ENCODE results near the gene CASQ2.

The CASQ2 gene

DNA sequence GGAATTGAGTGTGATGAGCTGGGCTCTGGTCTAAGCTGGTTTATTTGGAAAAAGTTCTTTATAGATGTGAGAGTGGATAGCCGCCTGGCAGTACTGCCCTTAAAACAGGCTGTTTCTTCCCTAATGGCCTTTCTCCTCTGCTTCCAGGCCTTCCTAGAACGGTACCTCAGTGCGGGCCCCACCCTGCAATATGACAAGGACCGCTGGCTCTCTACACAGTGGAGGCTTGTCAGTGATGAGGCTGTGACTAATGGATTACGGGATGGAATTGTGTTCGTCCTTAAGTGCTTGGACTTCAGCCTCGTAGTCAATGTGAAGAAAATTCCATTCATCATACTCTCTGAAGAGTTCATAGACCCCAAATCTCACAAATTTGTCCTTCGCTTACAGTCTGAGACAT is 77.5 kb downstream of the CASQ2 start:
- DNase-seq: no peak

DNA sequence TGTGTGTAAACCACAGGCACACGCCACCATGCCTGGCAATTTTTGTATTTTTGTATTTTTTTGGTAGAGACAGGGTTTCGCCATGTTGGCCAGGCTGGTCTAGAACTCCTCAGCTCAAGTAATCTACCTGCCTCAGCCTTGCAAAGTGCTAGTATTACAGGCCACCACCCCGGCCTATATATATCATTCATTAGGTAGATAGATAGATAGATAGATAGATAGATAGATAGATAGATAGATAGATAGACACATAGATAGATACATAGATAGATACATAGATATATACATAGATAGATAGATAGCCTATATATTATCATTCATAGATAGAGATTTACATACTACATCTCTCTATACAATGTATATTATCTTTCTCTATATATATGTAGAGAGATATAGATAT is 80.8 kb downstream of the CASQ2 start:
- DNase-seq: no peak

DNA sequence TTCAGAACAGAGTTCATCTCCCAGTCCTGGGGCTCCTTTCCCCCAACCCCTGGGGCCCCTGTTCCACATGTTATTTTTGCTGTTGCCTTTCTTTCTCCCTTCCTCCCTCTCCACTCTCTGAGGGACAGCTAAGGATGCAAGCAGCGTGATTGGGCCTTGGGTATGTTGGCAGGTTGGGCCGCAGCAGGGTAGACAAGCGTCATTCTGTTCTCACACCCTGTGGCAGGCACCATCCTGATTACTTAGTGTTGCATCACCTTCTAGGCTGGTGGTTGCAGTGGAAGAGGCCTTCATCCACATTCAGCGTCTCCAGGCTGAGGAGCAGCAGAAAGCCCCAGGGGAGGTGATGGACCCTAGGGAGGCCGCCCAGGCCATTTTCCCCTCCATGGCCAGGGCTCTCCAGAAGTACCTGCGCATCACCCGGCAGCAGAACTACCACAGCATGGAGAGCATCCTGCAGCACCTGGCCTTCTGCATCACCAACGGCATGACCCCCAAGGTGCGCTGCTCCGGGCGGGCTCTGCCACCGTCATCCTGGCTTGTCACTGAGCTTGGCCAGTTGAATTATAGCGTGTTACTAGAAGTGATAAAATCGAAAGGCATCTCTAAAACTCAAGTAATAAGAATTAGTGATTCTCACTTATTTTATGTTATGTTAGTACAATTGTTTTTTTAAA is 83.3 kb downstream of the CASQ2 start:
- no peak for DNase-seq

DNA sequence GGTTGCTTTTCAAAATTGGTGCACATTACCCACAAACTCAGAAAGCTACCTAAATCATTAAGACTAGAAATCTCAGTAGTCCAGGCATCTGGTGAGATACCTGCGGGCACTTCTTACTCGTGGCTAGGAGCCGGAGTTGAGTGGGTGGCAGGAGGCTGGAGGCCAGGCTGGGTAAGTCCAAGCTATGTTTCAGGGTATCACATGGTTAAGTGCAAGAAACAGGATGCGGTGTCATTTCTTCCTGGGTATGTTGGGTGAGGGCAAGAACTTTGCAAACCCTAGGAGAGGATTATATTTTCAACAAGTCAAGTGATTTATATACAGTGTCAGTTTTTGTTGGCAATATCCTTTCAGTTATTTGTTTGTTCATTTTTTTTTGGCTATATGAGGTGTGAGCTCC is 85.7 kb downstream of the CASQ2 start:
- DNase-seq: no peak

DNA sequence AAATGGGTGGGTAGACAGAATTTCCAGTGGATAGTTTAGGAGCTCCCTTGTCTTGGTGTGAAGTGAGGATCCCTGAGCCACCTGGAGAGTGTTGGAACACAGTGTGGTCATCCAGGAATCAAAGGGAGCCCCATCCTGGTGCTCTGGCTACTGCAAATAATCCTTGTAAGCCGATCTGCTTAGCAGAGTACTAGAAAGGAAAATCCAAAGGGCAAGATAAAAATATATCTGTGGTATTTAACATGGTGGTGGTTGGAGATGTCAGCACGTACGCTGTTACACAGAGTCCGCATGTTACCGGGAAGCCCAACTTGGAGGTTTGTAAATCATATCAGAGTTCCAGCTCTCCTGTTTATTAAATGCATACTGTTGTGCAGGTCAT is 87.8 kb downstream of the CASQ2 start:
- DNase-seq: no peak

DNA sequence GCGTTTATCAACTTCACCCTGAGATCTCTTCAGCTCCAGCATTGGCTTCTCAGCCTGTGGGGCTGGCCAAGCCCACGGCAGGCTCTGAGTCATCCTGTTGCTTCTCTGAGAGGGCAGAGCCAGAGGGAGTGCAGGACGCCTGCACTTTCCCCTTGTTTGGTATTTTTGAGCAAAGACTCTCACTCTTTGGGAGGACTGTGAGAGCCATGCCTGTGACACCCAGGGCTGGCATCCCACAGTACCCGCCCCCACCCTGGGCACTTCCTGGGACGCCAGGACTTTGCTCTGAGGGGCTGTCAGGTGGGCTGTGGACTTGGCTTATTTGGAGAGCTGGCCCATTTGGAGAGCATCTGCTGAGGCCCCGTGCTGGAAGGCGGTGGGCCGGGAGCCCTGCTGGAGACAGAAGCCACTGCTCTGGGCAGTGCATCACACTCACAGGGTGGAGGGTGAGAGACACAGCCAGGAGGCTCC is 89.3 kb downstream of the CASQ2 start:
- DNase-seq: no peak

DNA sequence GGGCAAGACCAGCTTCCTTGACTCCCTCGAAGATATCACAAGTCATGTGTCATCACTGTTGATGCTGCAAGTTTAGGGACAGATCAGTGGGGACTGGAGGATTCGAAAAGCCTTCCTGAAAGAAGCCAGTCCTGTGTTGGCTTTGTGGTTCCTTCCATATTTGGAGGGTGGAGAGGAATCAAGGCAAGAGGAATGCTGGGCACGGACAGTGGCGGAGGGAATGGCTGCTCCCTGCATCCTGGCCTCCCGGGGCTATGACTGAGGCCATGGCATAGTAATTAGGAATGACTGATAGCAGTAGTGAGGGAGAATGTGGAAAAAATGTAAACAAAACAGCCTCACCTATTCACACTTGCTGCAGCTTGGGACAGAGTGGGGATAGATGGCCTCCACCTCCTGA is 90.4 kb downstream of the CASQ2 start:
- no peak for DNase-seq

DNA sequence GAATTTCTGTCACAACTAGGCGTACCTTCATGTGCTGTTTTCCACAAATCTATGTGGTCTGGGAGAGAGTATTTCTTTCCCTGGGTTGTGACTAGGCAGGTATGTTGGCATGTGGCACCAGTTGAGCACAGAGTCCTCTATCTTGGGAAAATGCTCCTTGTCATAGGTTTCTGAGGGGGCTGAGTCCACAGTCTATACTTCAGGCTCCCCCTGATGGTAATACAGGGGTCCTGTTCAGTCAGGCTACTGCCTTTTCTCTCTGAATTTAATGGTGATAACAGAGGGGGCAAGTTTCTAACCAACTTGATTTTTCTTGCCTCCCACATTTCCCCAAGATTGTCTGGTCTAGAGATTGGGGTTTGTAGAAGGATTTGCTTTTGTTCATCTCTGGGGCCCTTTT is 90.9 kb downstream of the CASQ2 start:
- no peak for DNase-seq

DNA sequence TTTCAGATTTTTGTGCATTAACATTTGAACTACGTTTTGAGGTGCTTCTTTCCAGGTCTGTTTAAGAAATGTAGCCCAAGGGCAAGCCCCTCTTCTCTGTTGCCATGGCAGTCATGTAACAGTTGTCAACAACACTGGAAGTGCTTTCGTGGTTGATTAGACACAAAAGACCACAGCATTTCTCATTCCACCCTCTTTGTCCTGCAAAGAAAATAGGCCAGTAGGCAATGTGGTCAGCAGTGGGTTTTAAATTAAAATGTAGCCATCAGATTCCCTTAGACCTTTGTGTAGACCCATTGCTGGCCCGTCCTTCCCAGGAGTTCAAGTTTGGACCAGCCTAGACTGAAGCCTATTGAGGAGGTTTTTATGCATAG is 91.3 kb downstream of the CASQ2 start:
- DNase-seq: no peak

DNA sequence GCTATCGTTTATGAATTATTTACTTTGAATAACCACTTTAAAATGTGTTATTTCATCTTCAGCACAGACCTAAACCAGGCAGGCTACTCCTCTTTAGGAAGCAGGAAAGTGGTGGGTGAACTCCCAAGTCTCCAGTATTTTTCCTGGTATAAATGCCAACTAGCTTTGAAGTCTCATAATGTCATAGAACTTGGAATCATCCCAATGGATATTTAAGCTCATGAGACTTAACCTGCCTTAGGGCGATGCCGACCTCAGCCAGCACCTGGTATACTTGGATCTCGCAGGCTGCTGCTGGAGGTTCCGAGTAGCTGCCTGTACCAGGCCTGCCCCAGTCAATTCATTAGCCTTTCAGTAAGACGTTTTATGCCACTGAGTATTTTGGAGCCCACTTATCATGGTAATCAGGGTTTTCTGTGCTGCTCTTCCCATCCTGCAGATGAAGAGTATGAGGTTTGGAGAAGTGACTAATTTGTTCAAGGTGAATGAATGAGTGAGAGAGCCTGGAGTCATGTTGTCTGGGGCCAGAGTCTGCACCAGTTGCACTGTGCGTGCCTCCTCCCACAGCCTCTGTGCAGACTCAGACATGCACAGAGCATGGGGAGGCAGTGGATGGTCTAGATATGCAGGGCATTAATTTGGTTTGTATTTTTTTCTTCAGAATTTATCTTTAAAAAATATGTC is 91.9 kb downstream of the CASQ2 start:
- DNase-seq: no peak

DNA sequence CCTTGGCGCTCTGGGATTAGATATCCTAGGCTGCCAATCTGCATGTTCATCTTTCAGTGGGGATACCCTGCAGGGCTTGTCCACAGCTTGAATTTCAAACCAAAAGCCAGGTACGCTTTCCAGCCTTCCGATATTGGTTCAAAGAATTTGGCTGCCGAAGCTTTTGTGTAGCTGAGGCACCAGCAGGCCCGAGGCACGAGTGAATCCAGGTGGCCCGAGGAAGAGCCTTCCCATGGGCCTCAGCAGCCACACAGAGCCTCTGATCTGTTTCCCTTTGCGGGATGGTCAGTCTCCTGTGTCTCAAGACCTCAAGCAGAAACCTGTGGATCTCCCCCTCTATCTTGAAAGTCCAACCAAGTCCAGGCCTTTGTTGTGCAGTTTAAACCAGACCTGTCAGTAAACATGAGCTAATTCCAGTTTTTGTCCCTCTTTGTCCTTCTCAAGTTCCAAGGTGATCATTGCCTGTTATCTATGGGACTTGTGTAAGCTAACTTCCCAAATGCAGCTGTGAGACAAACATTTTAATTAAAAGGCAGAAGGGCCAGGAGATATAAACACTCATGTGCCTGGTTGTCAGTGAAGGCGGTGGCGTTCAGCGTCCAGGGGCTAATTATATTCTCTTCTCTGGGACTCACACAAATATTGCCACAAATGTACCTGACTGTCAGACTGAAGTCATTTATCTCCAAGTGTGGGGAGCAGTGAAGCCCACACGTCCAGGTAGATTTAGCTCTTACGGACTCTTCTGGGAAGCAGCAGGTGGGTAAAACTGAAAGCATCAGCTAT is 96.1 kb downstream of the CASQ2 start:
- no peak for DNase-seq

DNA sequence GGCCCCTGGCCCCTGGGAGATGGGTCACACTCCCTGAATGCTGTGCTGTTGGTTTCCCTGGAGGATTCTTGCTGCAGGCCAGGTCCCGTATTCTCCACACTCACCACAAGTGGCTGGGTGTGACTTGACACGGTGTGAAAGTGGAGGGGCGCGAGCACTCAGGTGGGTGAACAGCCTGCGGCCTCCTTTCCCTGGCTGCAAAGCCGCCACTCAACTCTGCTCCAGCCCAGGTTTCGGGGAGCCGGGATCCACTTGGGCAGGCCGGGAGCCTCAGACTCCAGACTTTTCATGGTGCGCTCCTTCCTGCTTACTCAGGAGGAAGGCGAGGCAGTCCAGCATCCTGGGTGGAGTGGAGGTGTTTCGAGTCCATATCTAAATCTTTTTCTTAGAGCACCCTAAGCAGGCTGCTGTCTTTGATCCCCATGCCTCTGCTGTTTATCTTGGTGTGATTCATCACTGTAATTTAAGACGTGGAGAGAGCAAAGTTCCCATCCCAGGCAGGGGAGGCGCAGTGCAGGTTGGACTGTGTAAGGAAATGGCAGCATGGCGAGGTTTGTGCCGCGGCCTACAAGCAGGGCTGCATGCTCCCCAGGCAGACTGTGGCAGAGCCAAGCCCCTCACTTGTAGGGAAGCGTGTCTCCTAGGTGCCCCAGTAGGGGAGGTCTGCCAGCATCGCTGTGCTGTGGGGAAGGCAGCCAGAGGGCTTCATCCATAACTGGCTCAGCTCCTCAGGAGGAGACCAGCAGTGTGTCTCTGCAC is 97.2 kb downstream of the CASQ2 start:
- DNase-seq: no peak

DNA sequence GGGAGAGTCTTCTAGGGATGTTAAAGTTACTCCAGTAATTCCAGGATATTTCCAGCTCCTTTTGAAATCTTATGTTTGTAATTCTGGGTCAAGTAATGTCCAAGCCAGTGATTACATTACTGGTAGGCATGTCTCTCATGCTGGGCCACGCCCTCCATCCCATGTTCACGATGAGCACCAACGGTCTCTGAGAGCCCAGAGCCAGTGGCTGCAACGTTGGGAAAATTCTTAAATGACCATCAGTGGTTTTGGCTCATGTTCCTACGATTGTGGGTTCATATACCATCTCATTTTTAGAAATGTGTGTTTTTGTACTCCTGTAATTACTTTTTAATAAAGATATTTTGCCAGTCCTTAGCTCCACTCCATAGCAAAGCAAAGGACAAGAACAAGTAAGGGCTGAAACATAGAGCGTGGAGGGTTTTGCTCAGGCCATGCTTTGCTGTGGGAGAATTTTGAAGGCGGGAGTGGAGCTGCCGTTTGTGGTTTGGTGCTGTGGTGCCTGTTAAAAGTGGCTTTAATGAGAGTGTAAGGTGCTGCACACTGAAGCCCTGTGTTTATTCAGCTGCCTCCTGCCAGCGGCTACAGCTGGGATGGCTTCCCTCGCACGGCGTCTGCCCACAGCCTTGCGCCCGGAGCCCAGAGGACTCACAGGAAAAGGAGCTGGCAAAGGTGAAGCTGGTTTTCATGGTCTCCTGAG is 97.9 kb downstream of the CASQ2 start:
- DNase-seq: no peak

DNA sequence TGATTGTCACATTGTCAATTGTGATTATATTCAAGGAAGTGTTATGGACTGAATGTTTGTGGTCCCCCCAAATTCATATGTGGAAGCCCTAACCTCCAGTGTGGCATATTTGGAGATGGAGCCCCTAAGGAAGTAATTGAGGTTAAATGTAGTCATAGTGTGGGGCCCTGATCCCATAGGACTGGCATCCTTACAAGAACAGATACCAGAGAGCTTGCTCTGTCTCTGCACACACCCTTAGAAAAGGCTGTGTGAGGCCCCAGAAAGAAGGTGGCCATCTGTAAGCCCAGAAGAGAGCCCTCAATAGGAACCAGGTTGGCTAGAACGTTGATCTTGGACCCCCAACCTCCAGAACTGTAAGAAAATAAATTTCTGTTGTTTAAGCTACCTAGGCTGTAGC is 98.6 kb downstream of the CASQ2 start:
- no peak for DNase-seq

DNA sequence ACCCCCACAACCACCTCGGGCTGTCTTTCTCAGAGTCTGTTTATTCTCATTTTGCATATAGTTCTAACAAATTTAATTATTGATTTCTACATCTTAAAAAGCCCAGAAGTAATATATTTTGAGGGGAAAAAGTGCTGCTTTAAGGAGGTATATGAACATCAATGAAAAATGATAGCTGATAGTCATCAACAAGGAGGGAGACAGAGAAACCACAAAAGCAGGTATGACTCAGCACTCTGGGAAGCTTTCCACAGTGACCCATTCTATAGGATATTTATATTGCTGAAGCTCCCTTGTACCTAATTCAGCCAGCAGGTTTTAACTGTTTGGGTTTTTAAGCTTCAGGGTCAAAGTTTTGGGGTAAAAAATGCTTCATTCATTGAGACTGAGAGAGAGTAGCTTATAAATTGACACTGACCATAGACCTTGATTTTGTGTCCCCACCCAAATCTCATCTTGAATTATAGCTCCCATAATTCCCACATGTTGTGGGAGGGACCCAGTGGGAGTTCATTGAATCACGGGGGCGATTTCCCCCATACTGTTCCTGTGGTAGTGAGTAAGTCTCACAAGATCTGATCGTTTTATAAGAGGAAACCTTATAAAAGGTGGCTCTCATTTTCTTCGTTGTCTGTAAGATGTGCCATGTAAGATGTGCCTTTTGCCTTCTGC is 99.4 kb downstream of the CASQ2 start:
- no peak for DNase-seq

DNA sequence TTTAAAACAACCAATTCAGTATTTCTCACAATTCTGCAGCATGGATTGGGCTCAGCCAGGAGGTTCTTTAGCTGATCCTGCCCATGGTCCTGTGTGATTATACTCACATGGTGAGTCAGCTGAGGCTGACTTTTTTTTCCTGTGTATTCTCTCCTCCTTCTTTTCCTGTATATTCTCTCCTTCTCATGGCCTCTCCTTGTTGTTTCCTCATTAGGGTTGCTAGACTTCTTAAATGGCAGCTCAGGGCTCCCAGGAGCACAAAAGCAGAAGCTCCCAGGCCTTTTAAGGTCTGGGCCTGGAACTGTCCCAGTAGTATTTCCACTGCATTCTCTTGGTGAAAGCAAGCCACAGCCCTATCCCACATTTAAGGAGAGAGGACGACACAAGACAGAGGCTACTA is 99.9 kb downstream of the CASQ2 start:
- DNase-seq: no peak

DNA sequence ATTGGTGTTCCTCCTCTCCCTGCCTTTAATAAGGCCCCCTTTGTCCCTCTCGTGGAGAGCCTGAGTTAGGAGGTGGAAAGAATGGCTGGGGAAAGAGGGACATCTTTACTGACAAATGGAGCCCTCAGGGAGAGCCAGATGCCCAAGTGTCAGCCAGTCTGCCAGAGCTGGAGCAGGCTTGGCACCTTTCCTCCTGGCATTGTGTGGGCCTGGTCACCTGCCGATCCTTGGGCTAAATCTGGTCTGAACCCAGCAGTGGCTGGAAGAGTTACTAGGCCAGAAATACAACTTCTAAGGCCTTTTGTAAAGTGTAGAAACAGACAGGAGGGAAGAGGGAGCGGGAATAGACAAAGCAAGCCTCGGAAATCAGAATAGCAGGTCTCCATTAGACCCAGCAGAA is 101.8 kb downstream of the CASQ2 start:
- DNase-seq: no peak

DNA sequence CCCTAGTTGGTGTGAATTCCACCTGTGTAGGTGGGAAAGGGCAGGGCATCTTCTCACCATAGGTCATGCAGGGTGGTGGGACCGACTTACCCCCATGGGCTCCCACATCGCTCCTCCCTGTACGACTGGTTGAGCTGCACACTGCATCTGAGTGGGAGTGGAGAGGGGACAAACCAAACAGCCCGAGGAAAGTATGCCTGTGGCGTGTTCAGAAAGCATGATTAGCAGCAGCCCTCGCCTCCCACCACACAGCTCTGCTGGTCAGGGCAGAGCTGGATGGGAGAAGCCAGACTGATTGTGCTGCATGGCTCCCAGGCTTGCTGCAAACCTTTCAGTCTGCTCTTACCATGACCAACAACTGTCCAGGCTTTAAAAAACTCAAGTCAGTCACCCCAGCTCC is 102.3 kb downstream of the CASQ2 start:
- DNase-seq: no peak

DNA sequence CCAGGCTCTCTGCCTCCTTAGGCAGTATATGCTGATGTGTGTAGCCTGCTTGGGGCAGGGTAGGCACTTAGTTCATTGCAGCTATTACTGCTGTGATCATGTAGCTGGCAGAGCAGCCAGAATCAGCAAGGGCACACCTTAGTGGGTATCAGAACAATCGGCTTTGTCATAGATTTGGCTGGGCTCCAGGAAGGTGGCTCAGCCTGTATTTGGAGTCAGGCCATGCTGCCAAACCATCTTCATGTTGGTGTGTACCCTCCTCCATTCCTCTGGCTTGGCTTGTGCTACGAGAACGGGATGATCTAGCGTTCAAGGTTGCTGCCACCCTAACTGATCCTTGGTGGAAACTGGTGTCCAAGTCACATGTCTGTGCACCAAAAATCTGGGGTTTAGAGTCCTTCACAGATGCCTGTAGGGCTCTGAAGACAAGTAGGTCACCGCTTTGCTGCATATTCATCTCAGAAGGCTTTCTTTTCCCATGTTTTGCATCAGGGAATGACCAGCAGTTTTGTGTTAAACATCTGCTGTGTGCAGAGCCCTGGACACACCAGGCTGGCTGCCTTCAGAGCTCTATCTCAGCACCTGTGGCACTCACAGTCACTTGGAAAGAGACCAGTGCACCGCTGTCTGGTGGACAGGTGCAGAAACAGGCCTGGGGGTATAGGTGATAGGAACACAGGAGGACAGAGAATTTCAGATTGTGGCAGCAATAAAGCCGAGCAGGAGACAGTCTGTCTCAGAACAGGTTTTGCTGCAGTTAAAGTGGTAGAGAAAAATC is 103.0 kb downstream of the CASQ2 start:
- no peak for DNase-seq

DNA sequence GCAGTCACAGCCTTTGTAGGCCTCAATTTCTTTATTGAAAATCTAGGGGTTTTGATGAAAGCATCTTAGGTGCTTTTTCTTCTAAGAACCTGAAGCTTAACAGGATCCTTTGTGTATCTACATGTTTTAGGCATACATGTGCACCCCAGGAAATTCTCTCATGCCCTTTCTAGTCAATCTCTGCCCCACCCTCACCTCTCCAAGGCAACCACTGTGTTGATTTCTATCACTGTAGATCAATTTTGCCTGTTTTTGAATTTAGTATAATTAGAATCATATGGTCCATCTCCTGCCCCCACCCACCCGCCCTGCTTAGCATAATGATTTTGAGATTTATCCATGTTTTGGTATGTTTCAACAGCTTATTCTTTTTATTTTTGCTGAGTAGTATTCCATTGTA is 107.4 kb downstream of the CASQ2 start:
- no peak for DNase-seq

DNA sequence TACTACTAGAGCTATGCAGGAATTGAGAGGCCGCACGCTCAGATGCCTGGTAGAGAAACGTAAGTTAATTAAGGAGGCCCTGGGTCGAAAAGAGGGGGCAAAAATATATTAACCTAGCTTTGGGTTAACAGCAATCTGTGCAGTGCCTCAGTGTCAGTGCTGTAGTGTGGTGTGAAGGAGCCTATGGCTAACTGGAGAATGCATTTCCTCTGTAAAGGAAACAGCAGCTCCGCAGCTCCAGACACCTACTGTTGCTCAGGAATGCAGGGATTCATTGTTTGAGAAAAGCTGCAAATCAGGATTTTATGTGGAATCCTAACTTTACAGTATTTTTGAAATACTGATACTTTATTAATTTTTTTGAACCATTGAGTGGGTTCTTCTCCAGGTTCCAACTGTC is 108.4 kb downstream of the CASQ2 start:
- no peak for DNase-seq
